HG02870 (cell line): ENCODE measurements around the gene NTNG1.

Experiments used
- ATAC-seq: cut with Tn5 transposase; IDR thresholded peaks from one replicate; pipeline ENCODE4 v1.9.1; 2021; ENCODE audit warnings: mild to moderate bottlenecking, moderate library complexity; ENCODE audit not compliant: unreplicated experiment

Gene NTNG1

GRCh38 chr1:107254306-107254705 lies 113.5 kb downstream of the NTNG1 start:
- ATAC-seq = no peak

- ATAC-seq = no peak
Observed at GRCh38 chr1:107255469-107255868, 114.6 kb downstream of the NTNG1 start.

- no peak for ATAC-seq
Observed at GRCh38 chr1:107262467-107263286, 121.8 kb downstream of the NTNG1 start.

DNA sequence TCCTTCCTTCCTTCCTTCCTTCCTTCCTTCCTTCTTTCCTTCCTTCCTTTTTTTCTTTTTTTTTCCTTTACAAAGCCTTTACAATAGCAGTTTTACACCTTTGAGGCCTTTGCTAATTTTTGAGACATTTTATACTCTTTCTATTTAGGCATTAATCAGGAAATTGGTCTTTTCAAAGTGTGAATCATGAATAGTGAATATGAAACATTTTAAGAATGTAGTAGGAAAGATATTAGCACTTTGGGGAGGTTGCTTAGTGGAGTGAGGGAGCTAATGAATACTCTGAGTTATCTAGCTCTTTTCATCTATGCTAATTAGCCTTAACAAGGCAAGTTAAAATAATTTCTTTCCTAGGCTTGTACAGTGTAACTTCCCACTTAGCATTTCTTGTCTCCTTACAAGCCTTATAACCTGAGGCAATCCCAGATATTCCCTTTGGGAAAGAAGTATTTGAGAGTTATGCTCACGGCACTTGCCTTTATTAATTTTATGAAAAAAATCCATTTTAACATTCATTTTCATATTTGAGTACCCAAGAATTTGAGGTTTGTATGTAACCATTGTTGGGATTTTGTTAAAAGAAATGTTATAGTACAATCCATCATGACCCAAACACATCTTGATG lies 122.6 kb downstream of the NTNG1 start:
- no peak for ATAC-seq

- no peak for ATAC-seq
Observed at GRCh38 chr1:107264007-107264406, 123.2 kb downstream of the NTNG1 start.

DNA sequence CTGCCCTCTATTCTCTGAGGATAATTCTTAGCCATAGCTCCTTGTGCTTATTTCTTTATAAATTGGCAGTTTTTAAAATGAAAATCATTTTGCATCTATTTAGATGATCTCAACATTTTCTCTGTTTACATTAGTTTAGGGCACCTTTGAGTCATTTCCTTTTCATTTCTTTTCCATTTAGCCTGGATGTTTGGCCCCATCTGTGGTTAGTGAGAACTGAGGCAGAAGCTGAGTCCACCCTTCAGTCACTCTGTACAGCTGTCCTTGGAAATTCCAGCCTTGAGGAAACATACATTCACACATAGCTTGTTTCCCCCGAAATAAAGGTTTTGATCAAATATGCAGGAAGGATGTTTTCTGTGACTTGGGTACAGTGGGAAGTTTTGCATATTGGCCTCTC lies 123.7 kb downstream of the NTNG1 start:
- ATAC-seq = no peak

DNA sequence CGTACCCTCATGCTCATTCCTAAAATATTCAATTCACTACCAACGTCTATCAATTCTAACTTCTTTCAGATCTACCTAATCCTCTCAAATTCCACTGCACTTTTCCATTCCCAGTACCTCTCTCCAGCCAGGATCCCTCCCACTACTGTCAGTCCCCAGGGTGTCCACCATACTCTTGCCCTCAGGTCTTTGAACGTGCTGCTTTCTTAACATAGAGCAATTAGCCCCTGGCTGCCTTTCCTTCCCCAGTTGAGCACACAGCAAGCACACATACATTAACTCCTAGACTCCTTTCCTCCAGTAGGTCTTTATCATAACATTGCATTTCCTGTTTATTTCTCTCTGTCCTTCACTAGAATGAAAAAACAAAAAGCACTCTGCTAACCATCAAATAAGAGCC lies 126.7 kb downstream of the NTNG1 start:
- ATAC-seq = no peak

DNA sequence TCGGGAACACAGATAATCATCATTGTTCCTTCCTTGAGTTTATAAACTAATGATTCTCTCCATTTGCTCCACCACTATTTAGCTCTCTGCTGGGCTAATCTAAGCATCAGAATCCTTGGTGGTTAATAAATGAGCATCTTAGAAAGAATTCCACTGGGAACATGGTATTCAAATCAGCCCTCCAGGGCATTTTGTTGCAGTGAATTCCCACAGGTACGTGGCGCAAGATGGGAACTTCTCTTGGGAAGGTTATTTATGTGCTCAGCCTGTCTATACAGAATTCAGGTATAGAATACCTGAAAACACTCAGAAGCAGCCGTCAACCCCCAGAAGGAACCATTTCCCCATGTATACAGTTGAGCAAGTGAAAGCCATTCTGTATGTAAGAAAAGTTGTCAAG lies 131.5 kb downstream of the NTNG1 start:
- ATAC-seq = no peak

DNA sequence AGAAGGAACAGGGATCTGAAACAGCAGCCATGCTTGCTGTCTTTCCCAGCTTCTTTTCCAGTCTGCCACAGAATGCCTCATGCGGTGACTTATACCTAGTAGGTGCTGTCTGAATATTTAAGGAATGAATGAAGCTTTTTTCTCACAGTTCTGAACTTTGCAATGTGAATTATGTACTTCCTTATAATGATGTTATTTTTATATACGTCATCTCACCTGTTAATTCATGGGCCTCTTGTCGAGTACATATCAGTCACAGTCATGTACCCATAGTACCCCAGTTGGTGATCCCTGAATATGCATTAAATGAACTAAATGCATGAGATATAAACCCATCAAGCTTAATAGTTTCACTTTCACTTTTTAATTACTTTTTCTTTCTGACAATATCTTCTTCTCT lies 132.7 kb downstream of the NTNG1 start:
- ATAC-seq = no peak

DNA sequence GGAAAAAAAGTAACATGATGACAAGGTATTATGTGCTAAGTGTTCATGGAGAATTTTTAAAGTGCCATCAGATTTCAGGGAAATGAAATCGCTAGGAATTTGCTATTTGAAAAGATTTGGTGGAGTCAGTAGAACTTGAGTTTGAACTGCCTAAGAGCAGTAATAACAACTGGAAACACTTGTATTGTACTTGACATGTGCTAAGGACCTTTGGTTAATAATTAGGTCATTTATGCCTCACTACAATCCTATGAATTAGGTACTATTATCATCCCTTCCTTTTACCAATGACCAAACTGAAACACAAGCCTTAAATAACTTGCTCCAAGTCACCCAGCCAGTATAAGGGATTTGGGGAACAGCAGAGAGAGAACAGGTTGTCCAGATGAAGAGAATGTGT lies 133.4 kb downstream of the NTNG1 start:
- ATAC-seq = no peak

- ATAC-seq = no peak
Observed at GRCh38 chr1:107276247-107276646, 135.4 kb downstream of the NTNG1 start.

- ATAC-seq = no peak
Observed at GRCh38 chr1:107277022-107277421, 136.2 kb downstream of the NTNG1 start.

- ATAC-seq = no peak
Observed at GRCh38 chr1:107286125-107286524, 145.3 kb downstream of the NTNG1 start.

GRCh38 chr1:107291987-107292386 lies 151.1 kb downstream of the NTNG1 start:
- ATAC-seq = no peak

DNA sequence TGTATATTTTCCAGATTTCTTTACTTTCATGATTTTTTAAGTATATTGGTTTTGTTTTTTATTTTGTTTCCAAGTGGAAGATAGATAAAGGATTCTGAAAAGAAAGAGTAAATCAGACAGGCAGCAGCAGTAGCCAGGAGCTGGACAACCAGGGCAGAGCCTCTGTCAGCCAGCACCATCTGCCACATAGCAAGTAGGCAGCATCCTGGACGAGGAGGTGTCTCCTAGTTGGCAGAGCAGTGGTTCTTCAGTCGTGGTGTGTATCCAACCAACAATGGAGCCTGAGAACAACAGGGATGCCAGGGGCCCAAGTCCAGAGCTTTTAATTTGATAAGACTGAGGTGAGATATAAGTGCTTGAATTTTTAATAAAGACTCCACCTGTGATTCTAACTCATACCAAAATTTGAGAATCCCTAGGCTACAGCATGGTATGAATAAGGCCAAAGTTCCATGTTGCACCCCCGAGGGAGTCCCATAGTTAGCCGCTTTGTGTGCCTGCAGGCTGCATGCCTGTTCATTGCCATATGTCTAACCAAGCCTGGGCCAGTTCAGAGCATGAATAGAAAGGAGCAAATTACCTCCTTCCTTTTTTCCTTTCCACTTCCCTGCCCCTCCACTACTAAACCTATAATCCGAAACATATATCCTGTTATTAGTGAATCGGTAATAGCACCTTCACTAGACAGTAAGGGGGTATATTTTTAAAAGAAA lies 153.2 kb downstream of the NTNG1 start:
- ATAC-seq = no peak

- no peak for ATAC-seq
Observed at GRCh38 chr1:107294686-107295085, 153.8 kb downstream of the NTNG1 start.

DNA sequence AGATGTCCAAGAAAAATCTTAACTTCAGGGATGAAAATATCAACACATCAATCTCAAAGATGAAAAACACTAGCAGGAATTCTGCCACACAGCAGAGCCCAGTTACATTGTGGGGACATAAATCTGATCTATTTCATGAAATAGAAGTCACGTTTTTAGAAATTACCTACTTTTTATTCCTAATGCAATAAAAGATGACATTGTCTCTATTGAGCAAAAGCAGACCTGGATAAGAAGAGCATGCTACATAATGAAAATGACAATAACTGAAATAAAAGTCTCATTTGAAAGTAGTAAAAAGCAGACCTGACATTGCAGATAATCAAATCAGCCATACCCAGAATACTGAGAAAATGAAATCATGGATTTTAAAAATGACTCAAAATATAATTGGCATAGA lies 156.8 kb downstream of the NTNG1 start:
- ATAC-seq = no peak

DNA sequence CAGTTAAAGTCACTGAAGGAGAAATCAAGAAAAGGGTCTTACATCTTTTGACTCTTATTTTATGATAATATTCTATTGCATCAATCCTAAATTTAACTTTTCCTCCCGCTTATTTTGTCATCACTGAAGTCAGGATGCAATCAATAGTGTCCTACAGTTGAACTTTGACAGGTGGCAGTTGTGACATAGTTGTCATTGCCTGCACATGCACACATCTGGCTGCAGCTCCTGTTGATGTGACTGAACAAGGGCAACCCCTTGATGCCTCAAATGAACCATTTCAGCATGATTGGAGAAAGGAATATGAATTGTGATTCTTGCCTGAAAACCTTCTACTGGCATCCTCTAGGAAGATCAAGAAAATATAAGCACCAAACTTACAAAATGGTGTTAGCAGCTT lies 157.7 kb downstream of the NTNG1 start:
- ATAC-seq = no peak

- ATAC-seq = no peak
Observed at GRCh38 chr1:107299521-107299920, 158.7 kb downstream of the NTNG1 start.

- peak; percentile 66 for ATAC-seq
Observed at GRCh38 chr1:107309962-107310361, 169.1 kb downstream of the NTNG1 start.

DNA sequence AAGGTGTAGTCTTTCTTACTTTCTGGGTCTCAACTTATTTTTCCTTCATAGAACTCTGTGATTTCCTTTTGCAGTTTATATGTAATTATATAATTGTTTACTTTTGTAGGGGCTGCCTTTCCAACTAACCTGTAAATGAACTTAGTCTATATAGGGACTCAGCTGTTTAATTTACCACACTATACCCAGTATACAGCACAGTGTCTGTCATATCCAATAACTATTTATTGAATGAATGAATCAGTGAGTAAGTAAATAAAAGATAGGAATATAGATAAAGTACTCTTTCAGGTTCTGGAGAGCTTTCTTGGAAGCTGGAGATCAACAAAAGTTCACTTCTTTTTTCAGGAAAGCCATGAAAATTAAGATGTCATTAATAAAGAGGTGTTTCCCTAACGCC lies 174.8 kb downstream of the NTNG1 start:
- ATAC-seq = no peak

DNA sequence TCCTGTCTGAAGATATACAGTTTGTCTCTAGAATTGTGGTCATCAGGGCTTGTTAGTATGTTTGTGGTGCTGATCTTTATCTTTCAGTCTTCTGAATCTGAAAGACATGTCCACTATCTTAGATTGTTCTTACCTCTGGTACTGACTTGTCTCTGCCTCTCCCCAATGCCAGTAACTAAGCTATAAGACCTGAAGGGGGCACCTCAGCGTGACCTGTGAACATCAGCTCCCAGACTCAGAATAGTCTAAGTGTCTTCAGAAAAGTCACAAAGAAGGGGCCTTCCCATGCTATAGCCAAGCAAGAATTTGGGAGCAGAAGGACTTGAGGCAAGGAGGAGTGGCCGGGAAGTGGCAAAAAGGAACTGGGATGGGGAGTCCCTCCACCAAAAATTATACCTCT lies 178.1 kb downstream of the NTNG1 start:
- ATAC-seq = no peak
